ENCODE measurements around the gene SPTSSA.

The SPTSSA gene

DNA sequence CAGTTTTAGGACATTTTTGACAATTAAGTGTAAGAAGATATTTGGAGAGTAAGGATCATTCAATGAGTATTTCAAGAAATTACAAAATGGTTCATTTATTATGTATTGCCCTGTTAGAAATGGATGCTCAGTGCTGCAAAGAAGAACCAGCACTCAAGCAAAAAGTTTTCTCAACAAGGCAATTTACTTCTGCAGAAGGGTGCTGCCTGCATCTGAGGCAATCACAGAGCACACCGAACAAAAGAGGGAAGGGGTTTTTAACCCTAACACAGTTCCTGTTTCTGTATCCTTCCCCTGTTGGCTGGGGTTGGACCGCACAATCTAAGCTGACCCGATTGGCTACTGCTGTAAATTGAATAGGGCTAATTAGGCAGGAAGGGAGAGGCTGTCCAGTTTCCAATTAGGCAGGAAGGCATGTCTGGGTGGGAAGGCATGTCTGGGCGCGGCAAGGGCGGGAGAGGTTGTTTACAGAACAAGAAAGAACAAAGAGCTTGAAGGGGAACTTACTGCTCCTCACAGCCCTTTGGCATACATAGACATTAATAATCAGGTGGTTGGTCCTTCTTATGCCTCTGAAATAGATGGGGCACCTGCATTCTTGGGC is 41.4 kb downstream of the SPTSSA start:
- Mint-ChIP-seq H3K36me3 (ENCODE audit: low read depth) (no peaks in the 10 kb centered on the region), H3K9me3 (peaks cover 7% of the 10 kb centered on the region), H3K27ac (no peak overlapping the region), H3K4me1 (no peaks in the 10 kb centered on the region), H3K4me3 (no peak overlapping the region), H3K27me3 (ENCODE audit: low read depth) (no peaks in the 10 kb centered on the region)
- TF ChIP-seq, protein P1, sequence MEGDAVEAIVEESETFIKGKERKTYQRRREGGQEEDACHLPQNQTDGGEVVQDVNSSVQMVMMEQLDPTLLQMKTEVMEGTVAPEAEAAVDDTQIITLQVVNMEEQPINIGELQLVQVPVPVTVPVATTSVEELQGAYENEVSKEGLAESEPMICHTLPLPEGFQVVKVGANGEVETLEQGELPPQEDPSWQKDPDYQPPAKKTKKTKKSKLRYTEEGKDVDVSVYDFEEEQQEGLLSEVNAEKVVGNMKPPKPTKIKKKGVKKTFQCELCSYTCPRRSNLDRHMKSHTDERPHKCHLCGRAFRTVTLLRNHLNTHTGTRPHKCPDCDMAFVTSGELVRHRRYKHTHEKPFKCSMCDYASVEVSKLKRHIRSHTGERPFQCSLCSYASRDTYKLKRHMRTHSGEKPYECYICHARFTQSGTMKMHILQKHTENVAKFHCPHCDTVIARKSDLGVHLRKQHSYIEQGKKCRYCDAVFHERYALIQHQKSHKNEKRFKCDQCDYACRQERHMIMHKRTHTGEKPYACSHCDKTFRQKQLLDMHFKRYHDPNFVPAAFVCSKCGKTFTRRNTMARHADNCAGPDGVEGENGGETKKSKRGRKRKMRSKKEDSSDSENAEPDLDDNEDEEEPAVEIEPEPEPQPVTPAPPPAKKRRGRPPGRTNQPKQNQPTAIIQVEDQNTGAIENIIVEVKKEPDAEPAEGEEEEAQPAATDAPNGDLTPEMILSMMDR (IDR thresholded peaks at IDR 0.05; ENCODE audit: unreplicated experiment in 3 of 3) = no peak

DNA sequence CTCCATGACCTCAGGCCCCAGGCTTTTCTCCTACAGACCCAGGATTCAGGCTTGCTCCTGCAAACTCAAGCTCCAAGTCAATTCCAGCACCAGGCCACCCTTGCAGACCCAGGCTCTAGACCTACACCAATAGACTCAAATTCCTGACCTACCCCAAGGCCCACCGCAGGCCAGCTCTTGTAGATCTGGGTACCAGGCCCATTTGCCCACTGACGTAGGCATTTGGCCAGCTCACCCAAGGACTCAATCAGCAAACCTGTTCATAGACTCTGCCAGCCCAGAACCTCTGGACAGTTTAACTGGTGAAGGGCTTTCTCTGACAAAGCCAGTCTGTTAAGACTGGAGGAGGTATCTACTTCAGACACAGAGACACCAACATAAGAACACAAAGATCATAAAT is 52.3 kb downstream of the SPTSSA start:
- no peak overlapping the region for H3K4me3 Mint-ChIP-seq
- no peak overlapping the region for H3K27ac Mint-ChIP-seq
- TF ChIP-seq, protein P1 (IDR thresholded peaks at IDR 0.05; ENCODE audit: unreplicated experiment in 3 of 3) = no peak
- H3K4me1 Mint-ChIP-seq = no peaks in the 10 kb centered on the region
- no peaks in the 10 kb centered on the region for H3K27me3 Mint-ChIP-seq (ENCODE audit: low read depth)
- H3K9me3 Mint-ChIP-seq = peaks cover 19% of the 10 kb centered on the region
- peaks cover 7% of the 10 kb centered on the region for H3K36me3 Mint-ChIP-seq (ENCODE audit: low read depth)

DNA sequence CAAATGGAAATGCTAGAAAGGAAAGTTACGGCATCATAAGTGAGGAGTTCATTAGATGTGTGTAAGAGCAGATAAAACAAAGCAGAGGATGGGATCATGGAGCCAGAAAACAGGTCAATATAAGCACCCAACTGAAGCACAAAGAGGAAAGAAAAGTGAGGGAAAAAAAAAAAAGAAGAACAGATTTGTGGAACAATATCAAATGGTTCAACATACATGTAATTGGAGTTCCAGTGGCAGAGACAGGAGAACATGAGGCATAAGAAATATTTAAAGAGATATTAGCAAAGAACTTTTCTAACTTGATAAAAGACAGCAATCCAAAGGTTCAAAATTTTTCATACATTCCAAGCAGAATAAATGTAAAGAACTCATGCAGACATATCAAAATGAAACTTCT is 54.1 kb downstream of the SPTSSA start:
- peaks cover 7% of the 10 kb centered on the region for H3K36me3 Mint-ChIP-seq (ENCODE audit: low read depth)
- peaks cover 19% of the 10 kb centered on the region for H3K9me3 Mint-ChIP-seq
- no peak overlapping the region for H3K4me3 Mint-ChIP-seq
- TF ChIP-seq, protein P1 (IDR thresholded peaks at IDR 0.05; ENCODE audit: unreplicated experiment in 3 of 3) = no peak
- H3K4me1 Mint-ChIP-seq = no peaks in the 10 kb centered on the region
- H3K27ac Mint-ChIP-seq = no peak overlapping the region
- no peaks in the 10 kb centered on the region for H3K27me3 Mint-ChIP-seq (ENCODE audit: low read depth)

DNA sequence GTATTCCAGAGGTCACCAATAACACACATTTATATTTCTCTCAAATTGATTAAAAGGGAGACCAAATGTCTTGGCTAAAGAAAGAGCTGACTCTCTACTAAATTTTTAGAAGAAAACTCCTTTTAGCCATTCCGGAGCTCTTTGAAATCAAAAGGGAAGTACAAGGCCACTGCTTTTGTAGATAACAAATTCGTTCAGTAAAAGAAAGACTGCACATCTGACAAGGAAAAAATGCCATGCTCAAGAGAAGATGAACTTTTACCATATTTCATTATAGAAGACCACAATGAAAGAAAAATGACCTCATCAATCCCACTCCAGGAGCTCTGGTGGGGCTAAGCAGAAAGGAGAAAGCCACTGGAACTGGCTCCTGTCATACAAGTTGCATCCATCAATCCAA is 57.6 kb downstream of the SPTSSA start:
- no peaks in the 10 kb centered on the region for H3K36me3 Mint-ChIP-seq (ENCODE audit: low read depth)
- H3K4me1 Mint-ChIP-seq = no peaks in the 10 kb centered on the region
- no peaks in the 10 kb centered on the region for H3K27me3 Mint-ChIP-seq (ENCODE audit: low read depth)
- TF ChIP-seq, protein P1 (IDR thresholded peaks at IDR 0.05; ENCODE audit: unreplicated experiment in 3 of 3) = no peak
- H3K4me3 Mint-ChIP-seq = no peak overlapping the region
- peaks cover 12% of the 10 kb centered on the region for H3K9me3 Mint-ChIP-seq
- H3K27ac Mint-ChIP-seq = no peak overlapping the region

DNA sequence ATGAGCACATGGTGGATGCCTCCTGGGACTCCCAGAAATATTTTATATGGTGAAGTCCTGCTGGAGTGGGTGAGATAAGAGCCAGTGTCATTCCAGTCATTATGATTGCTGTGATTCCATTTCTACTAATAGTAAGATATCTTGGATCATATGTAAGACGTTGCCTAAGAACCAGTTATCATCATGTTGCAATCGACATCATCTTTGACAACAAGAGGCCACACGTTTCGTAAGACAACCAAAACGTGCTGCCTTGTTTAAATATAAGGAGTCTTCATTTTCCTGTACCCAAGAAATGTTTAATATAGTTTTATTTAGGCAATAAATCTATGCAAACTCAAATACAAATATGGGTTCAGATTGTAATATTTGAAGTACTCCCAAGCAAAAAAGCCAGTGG is 58.4 kb downstream of the SPTSSA start:
- TF ChIP-seq, protein P1 (IDR thresholded peaks at IDR 0.05; ENCODE audit: unreplicated experiment in 3 of 3) = no peak
- Mint-ChIP-seq H3K27ac (no peak overlapping the region), H3K27me3 (ENCODE audit: low read depth) (no peaks in the 10 kb centered on the region), H3K36me3 (ENCODE audit: low read depth) (no peaks in the 10 kb centered on the region), H3K4me1 (no peaks in the 10 kb centered on the region), H3K4me3 (no peak overlapping the region), H3K9me3 (peaks cover 13% of the 10 kb centered on the region)

DNA sequence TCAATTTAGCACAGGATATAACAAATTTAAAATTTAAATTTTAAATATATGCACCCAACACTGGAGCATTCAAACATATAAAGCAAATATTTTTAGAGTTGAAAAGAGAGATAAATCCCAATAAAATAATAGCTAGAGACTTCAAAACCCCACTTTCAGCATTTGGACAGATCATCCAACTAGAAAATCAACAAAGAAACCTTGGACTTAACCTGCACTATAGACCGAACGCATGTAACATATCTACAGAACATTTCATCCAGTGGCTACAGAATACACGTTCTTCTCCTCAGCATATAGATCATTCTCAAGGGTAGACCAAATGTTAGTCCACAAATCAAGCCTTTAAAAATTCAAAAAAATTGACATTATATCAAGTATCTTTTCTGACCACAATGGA is 64.0 kb downstream of the SPTSSA start:
- Mint-ChIP-seq H3K4me3 (no peak overlapping the region), H3K27ac (no peak overlapping the region), H3K27me3 (ENCODE audit: low read depth) (no peaks in the 10 kb centered on the region), H3K36me3 (ENCODE audit: low read depth) (no peaks in the 10 kb centered on the region), H3K9me3 (peaks cover 14% of the 10 kb centered on the region), H3K4me1 (no peaks in the 10 kb centered on the region)
- TF ChIP-seq, protein P1 (IDR thresholded peaks at IDR 0.05; ENCODE audit: unreplicated experiment in 3 of 3) = no peak

All from nephron (organoid).